Adipocyte (in vitro differentiated cells): ENCODE measurements around the gene C19orf25.
"Not testable (repeated sequence)": the region's sequence is repeated elsewhere in the genome, so short reads cannot be mapped to it uniquely, and the experiment has no call there.

Experiments
- DNase-seq: peaks from one replicate; pipeline ENCODE4 v3.0.0-alpha.2; 2015; ENCODE audit warnings: low read depth
- H3K27me3 ChIP-seq: replicated peaks from 2 replicates; pipeline ENCODE4 v1.7.0; 2013; ENCODE audit warnings: mild to moderate bottlenecking, low read length, moderate library complexity; ENCODE audit not compliant: control insufficient read depth, insufficient read depth
- H3K36me3 ChIP-seq: 2 replicates; pipeline ENCODE4 v1.7.0; 2013; ENCODE audit warnings: low read length, mild to moderate bottlenecking, moderate library complexity; ENCODE audit not compliant: control insufficient read depth, insufficient read depth, severe bottlenecking
- H3K4me1 ChIP-seq: 2 replicates; pipeline ENCODE4 v1.7.0; 2013; ENCODE audit warnings: mild to moderate bottlenecking, low read length, moderate library complexity; ENCODE audit not compliant: control insufficient read depth, insufficient read depth
- H3K4me3 ChIP-seq: 2 replicates; pipeline ENCODE4 v1.7.0; 2013; ENCODE audit warnings: mild to moderate bottlenecking, low read length, moderate library complexity
- H3K9ac ChIP-seq: 2 replicates; pipeline ENCODE4 v1.7.0; 2013; ENCODE audit warnings: mild to moderate bottlenecking, low read length, moderate library complexity
- H3K9me3 ChIP-seq: 2 replicates; pipeline ENCODE4 v1.7.0; 2013; ENCODE audit warnings: mild to moderate bottlenecking, low read length, moderate library complexity; ENCODE audit not compliant: control insufficient read depth

Gene C19orf25

DNA sequence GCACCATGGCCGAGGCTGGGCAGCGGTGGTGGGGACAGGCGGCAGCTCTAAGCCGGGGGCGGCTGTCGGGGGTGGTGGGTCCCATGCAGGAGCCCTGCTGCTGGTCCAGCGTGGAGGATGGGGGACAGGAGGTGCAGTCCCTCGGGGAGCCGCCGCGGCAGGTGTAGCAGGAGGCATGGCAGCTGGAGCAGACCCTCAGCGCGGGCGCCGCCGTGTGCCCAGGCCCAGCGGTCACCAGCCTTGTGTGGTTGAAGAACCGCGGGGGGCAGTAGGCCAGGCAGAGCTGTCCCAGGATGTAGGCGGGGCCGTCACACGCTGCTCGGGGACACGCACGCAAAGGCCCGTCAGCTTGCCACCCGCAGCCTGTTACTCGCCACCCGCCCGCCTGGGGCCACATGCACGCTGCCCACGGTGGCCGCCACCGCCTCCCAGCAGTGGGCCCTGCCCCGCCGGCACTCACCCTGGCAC is 2.9 kb upstream of the C19orf25 start:
- Histone ChIP-seq H3K4me3 (no peak overlapping the region), H3K9ac (no peak overlapping the region)

DNA sequence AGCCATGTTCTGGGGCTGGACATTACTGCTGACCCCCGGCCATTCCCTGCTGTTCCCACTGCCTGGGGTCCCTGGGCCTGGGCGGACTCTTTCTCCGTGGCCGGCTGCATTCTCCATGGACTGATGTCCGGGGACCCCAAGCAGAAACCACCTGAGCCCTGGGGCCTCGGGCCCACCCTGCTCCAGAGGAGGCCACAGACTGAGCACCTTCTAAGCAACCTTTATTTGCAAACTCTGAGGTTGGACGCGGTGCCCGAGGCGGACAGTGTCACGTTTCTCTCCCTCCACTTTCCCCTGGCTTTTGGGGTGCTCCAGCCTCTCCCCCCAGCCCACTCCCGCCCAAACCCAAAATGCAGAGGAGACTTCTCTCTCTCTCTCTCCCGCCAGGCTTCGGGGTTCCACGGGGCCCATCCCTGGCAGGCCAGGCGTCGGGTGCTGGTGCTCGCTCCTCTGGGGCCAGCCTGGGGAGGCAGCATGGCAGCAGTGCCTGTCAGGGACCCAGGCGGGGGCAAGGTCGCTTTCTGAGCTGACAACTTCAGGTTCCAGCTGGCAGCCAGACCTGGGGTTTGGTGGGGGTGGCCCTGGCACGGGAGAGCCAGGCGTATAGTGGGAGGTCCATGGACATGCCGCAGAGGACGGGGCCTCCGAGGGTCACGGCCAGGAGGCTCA is 2.3 kb upstream of the C19orf25 start:
- Histone ChIP-seq H3K9ac (no peak overlapping the region), H3K4me3 (no peak overlapping the region), H3K4me1 (peaks cover 4% of the 10 kb centered on the region), H3K27me3 (no peaks in the 10 kb centered on the region), H3K9me3 (no peaks in the 10 kb centered on the region), H3K36me3 (no peaks in the 10 kb centered on the region)
- no peak for DNase-seq

More for the DNA sequence above, 2.9 kb upstream of the C19orf25 start:
- peaks cover 4% of the 10 kb centered on the region for H3K4me1 ChIP-seq
- no peaks in the 10 kb centered on the region for H3K27me3 ChIP-seq
- no peaks in the 10 kb centered on the region for H3K36me3 ChIP-seq
- H3K9me3 ChIP-seq = no peaks in the 10 kb centered on the region
- DNase-seq = no peak

GRCh38 chr19:1477056-1477455 is 2.0 kb downstream of the C19orf25 start:
- not testable (repeated sequence) for H3K36me3 ChIP-seq, H3K4me3 ChIP-seq, H3K9me3 ChIP-seq, H3K27me3 ChIP-seq, DNase-seq, H3K9ac ChIP-seq
- H3K4me1 ChIP-seq = peaks cover 11% of the 10 kb centered on the region

DNA sequence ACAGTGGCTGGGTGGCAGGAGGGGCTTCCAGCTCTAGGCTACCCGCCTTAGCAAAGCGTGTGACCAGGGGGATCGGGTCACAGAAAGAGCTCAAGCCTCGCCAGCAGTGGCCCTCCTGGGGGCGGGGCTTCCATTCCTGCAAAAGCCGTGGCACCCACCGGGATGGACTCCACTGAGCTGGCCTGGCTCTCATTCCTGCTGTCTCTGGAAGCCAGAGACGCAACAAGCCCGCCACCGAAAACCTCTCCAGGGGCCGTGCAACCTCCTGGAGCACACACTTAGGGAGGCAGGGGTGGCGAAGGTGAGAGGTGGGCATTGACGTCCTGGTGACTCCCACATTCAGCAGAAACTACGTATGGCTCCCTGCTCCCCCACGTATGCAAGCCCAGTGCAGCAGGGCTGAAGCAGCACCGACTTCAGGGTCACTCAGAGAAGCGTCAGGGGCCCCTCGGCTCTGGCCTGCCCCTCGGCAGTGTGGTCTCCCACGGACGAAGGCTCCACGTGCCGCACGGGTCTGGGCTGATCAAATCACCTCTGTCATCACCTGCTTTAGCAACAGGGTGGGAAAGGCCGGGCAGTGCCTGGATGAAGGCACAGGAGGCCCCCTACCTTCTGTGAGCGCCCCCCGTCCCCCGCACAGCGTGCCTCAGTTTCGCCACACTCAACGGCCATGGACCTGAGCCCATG is 3.1 kb downstream of the C19orf25 start:
- peaks cover 4% of the 10 kb centered on the region for H3K36me3 ChIP-seq
- H3K4me3 ChIP-seq = no peak overlapping the region
- H3K9me3 ChIP-seq = no peaks in the 10 kb centered on the region
- H3K4me1 ChIP-seq = peaks cover 13% of the 10 kb centered on the region
- DNase-seq = no peak
- peaks cover 9% of the 10 kb centered on the region for H3K27me3 ChIP-seq
- no peak overlapping the region for H3K9ac ChIP-seq

DNA sequence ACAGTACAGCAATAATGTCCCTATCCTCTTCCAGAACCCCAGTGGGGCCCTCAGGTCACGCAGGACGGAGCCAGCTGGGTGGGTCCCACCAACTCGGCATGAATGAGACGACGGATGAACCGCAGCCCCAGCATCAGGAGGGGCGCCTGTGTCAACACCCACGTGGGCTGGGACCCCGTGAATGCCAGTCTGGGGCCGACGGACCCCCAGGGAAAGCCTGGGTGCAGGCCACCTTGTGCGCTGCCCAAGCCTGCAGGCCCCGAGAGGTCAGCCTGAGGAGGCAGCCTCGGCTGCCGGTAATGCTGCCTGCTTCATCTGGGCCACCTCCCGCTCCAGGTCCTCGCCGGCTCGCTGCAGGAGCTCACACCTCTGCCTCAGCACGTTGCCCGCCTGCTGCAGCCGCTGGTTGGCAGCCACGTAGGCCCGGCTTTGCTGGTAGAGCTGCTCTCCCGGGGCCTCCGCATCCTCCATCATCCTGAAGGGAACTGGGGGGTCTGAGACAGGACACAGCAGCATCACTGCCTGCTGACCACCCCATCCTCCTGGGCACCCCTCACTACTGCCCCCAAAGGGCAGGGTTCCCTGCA is 4.2 kb downstream of the C19orf25 start:
- Histone ChIP-seq H3K9ac (no peak overlapping the region), H3K9me3 (no peaks in the 10 kb centered on the region), H3K36me3 (peaks cover 4% of the 10 kb centered on the region), H3K4me1 (peaks cover 22% of the 10 kb centered on the region), H3K27me3 (peaks cover 9% of the 10 kb centered on the region), H3K4me3 (no peak overlapping the region)
- DNase-seq = no peak

DNA sequence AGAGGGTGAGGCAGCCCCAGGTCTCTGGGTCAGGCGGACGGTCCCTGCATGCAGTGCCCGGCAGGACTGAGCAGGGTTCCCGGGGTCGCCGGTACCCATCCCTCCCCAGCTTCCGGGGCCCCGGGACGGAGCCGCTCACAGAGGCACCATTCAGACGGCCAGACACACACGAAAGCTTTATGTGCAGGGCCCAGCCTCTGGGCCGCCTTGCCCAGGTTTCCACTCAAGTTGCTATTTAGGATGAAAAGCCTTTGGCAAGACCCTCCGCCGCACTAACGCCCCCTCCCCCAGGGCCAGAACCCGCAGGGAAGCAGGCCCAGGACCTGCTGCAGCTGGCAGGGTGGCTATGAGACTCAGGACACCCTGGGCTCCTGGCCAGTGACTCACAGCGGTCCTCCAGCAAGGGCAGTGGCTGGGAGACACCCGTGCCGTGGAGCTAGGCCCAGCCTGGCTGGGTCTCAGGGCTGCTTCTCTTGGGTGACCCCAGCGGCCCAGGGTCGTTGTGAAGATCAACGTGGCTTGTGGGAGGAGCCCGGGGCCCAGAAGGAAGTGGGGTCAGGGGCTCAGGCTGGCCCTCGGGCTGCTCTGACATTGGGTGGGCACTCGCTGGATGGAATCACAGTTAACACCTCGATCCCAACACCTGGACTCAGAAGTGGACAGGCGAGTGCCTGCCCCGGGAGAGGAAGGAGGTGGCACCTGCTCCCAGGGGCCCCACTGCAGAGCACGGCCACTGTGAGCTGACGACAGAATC is 4.8 kb downstream of the C19orf25 start:
- peaks cover 4% of the 10 kb centered on the region for H3K36me3 ChIP-seq
- no peak overlapping the region for H3K4me3 ChIP-seq
- no peaks in the 10 kb centered on the region for H3K9me3 ChIP-seq
- peaks cover 22% of the 10 kb centered on the region for H3K4me1 ChIP-seq
- no peak for DNase-seq
- no peak overlapping the region for H3K9ac ChIP-seq
- peaks cover 9% of the 10 kb centered on the region for H3K27me3 ChIP-seq

GRCh38 chr19:1473085-1473851 is 5.7 kb downstream of the C19orf25 start:
- H3K27me3 ChIP-seq = peaks cover 11% of the 10 kb centered on the region
- H3K36me3 ChIP-seq = peaks cover 4% of the 10 kb centered on the region
- no peak overlapping the region for H3K9ac ChIP-seq
- no peak for DNase-seq
- H3K4me3 ChIP-seq = no peak overlapping the region
- no peaks in the 10 kb centered on the region for H3K9me3 ChIP-seq
- peaks cover 22% of the 10 kb centered on the region for H3K4me1 ChIP-seq

DNA sequence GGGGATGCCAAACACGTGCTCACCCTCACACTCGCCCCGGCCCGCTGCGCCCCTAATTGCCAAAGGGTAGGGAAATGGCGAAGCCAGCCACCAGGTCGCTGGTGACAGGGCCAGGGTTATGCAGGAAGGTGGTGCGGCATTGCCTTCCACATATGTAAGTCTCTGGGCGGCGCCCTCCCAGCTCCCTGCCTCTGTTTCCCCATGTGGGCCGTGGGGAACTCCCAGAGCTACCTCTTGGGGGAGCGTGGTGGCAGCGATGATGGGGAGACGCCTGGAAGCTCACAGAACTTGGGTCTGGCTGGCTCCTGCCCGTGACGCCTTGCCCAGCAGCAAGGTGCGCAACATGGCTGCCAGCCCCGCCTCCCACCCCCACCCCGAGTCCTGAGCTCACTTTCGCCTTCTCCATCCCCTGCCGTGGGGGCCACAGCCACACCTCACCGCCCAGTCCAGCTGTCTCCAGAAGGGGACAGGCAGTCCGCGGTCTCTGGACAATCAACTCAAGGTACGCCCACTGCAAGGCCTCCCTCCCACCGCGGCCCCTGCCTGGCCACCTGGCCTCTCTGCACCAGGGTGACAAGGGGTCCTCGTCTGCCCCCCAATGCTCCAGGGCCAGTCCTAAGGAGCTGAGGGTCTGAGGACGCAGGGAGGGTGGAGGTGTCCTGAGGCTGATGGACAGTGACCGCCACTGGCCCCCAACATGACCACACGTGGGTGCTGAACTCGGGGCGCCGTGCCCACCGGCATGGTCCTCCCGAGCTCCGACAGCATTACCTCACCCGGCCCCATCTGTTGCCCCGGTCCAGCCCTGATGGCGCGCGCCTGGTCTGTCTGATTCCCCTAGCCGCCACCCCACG is 6.6 kb downstream of the C19orf25 start:
- Histone ChIP-seq H3K4me1 (peaks cover 19% of the 10 kb centered on the region), H3K27me3 (peaks cover 13% of the 10 kb centered on the region), H3K36me3 (peaks cover 4% of the 10 kb centered on the region), H3K4me3 (no peak overlapping the region), H3K9me3 (no peaks in the 10 kb centered on the region), H3K9ac (no peak overlapping the region)
- DNase-seq = no peak

- Histone ChIP-seq H3K4me1 (peaks cover 19% of the 10 kb centered on the region), H3K9ac (no peak overlapping the region), H3K27me3 (peaks cover 13% of the 10 kb centered on the region), H3K4me3 (no peak overlapping the region), H3K9me3 (no peaks in the 10 kb centered on the region), H3K36me3 (peaks cover 4% of the 10 kb centered on the region)
- DNase-seq = no peak
Observed at GRCh38 chr19:1471515-1472160, 7.4 kb downstream of the C19orf25 start.
